SU-DHL-6 (cell line): ENCODE results near the gene ANXA6.

Experiments used
- CTCF ChIP-seq: fragments of 200-600 bp; sonication (generic); IDR thresholded peaks from one replicate; pipeline ENCODE4 v1.5.1; 2017; ENCODE audit warnings: antibody characterized with exemption, mild to moderate bottlenecking, low read length, moderate library complexity; ENCODE audit not compliant: insufficient read depth, poor library complexity, severe bottlenecking
- EZH2phosphoT487 ChIP-seq: fragments of 200-600 bp; sonication (generic), shearing (Covaris generic); conservative IDR thresholded peaks from 2 replicates; pipeline ENCODE4 v1.6.1; 2018; ENCODE audit warnings: mild to moderate bottlenecking, antibody characterized with exemption, low read length, moderate library complexity, mixed read lengths

- TF ChIP-seq CTCF: peak; percentile 97
- TF ChIP-seq EZH2phosphoT487: no peak
Observed at GRCh38 chr5:151051066-151051930, 106.3 kb downstream of the ANXA6 start.
